Panc1 (cell line): Measurements from ENCODE around the gene ELP1. TPM values are rescaled to one million over a fixed set of nuclear protein-coding genes. Genes with fewer than 3 reads are reported as not detected.

ENCODE experiments used
- ATAC-seq: fragments of 200-7000 bp; cut with Tn5 transposase; 2 replicates; pipeline ENCODE4 v1.9.1; 2020; ENCODE audit warnings: mild to moderate bottlenecking, moderate library complexity
- BruUV-seq: library from RNA; stranded (reverse); fragments of 400-500 nt; replicated peaks from 2 replicates; lab custom pipeline; 2021; lab: Mats Ljungman, UMichigan
- CTCF ChIA-PET: fragments of 300-600 bp; sonication (Branson Sonifier 250); formaldehyde crosslinking; loops from one replicate; lab custom pipeline; 2022; ENCODE audit warnings: antibody characterized with exemption; lab: Charles Lee
- POLR2A ChIA-PET: fragments of 300-600 bp; sonication (Branson Sonifier 250); formaldehyde crosslinking; loops from one replicate; lab custom pipeline; 2022; ENCODE audit warnings: antibody characterized with exemption; lab: Charles Lee
- DNase-seq: peaks from one replicate; pipeline ENCODE4 v3.0.0-alpha.2; 2010; ENCODE audit warnings: low read depth, low spot score
- H3K27ac ChIP-seq: 2 replicates; pipeline ENCODE4 v1.5.1; 2011; ENCODE audit warnings: mild to moderate bottlenecking, low read length, inconsistent platforms
- H3K27me3 ChIP-seq: fragments of 200-500 bp; sonication (Bioruptor generic); 2 replicates; pipeline ENCODE4 v1.6.0; 2014; ENCODE audit warnings: low read length, inconsistent platforms; ENCODE audit not compliant: control insufficient read depth, insufficient read depth
- H3K36me3 ChIP-seq: fragments of 200-500 bp; sonication (Bioruptor generic); 2 replicates; pipeline ENCODE4 v1.5.1; 2014; ENCODE audit warnings: inconsistent platforms, mild to moderate bottlenecking, low read length, moderate library complexity; ENCODE audit not compliant: control insufficient read depth, insufficient read depth
- H3K4me1 ChIP-seq: 2 replicates; pipeline ENCODE4 v1.5.1; 2011; ENCODE audit warnings: inconsistent platforms, mild to moderate bottlenecking, low read length, moderate library complexity; ENCODE audit not compliant: control insufficient read depth, insufficient read depth
- H3K4me3 ChIP-seq, 2 experiments: 2 replicates each; pipeline ENCODE4 v1.5.1; 2011 to 2012; ENCODE audit warnings: low read depth in 2 of 2, low read length in 2 of 2, mild to moderate bottlenecking in 2 of 2, inconsistent platforms in 1 of 2, moderate library complexity in 1 of 2
- H3K9me3 ChIP-seq: fragments of 200-500 bp; sonication (Bioruptor generic); 2 replicates; pipeline ENCODE4 v1.5.1; 2014; ENCODE audit warnings: low read depth, mild to moderate bottlenecking, inconsistent platforms, low read length, moderate library complexity; ENCODE audit not compliant: control insufficient read depth, insufficient read depth
- POLR2AphosphoS5 ChIP-seq: IDR thresholded peaks from 2 replicates; pipeline ENCODE4 v1.6.1; 2012; ENCODE audit warnings: mild to moderate bottlenecking, low read depth, low read length, moderate library complexity
- SIN3A ChIP-seq: IDR thresholded peaks from 2 replicates; pipeline ENCODE4 v1.6.1; 2012; ENCODE audit warnings: low read depth, mild to moderate bottlenecking, low read length, moderate library complexity, borderline replicate concordance; ENCODE audit not compliant: insufficient read depth
- TCF7L2 ChIP-seq: IDR thresholded peaks from 2 replicates; pipeline ENCODE4 v1.6.1; 2011; ENCODE audit warnings: mild to moderate bottlenecking, low read depth, low read length, inconsistent platforms
- in situ Hi-C: cut with HindIII; loops from 2 replicates; pipeline ENCODE4 v1.10.0; 2016; ENCODE audit warnings: low sequenced_read_pairs, low pct_unique_long_range_greater_than_20kb
- intact Hi-C: fragments of 100-400 bp; cut with micrococcal nuclease; formaldehyde crosslinking; loops from one replicate; pipeline ENCODE4 v1.10.0; 2022; ENCODE audit not compliant: unreplicated experiment
- total RNA-seq: library from RNA; stranded (reverse); gene quantifications from one replicate; pipeline ENCODE4 v1.2.1, GENCODE V29; 2021; ENCODE audit not compliant: unreplicated experiment
- TF ChIP-seq, protein P1 (sequence below), 2 experiments: IDR thresholded peaks; 2 replicates each; pipeline ENCODE4 v1.6.1; 2011 to 2012; ENCODE audit warnings: low read depth in 2 of 2, control low read depth in 1 of 2, low read length in 1 of 2, mild to moderate bottlenecking in 1 of 2, moderate library complexity in 1 of 2; ENCODE audit not compliant: insufficient read depth in 1 of 2
- TF ChIP-seq, protein P2 (sequence below): fragments of 450-650 bp; IDR thresholded peaks from 2 replicates; pipeline ENCODE4 v1.5.1; 2017; ENCODE audit warnings: mild to moderate bottlenecking

The ELP1 gene
- total RNA-seq, 1 experiment from 2014 or later, result 17.1 TPM

DNA sequence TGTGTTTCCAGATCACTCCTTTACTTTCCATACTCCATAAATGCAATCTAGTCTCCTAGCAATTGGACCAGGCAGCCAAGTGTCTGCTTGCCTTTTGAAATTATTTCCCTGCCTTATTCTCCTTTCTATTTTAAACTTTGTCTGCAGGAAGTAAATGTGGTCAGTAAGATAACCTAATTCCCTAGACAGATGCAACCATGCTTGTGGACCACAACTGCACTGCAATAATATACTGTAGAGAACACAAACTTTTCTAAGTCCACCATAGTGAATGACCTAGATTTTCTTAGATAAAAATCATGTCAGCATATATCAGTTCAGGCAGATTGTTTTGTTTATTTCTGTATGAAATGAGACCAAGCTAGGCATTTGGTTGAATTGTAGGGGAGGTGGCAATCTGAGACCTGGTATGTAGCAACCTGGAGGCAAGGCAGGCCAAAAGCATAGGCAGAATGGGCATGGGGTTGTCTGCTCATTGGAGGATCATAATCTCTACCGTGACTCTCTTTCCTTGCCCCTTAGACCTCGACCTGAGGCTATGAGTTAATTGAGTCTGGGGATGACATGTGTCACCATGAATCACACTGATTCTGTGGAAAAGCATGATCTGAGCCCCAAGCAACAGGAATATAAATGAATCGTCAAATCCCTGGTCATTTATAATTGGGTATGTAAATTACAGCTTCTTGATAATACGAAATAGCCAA, 98.8 kb downstream of the ELP1 start:
- Histone ChIP-seq H3K27me3 (no peaks in the 10 kb centered on the region), H3K27ac (no peak overlapping the region), H3K36me3 (no peaks in the 10 kb centered on the region), H3K4me1 (no peaks in the 10 kb centered on the region), H3K9me3 (no peaks in the 10 kb centered on the region), H3K4me3 (no peak overlapping the region)
- BruUV-seq, result no TSS peak
- CTCF ChIA-PET, result no interaction called here
- no peak for TF ChIP-seq POLR2AphosphoS5
- TF ChIP-seq TCF7L2, result no peak
- TF ChIP-seq SIN3A, result no peak
- TF ChIP-seq, protein P1, sequence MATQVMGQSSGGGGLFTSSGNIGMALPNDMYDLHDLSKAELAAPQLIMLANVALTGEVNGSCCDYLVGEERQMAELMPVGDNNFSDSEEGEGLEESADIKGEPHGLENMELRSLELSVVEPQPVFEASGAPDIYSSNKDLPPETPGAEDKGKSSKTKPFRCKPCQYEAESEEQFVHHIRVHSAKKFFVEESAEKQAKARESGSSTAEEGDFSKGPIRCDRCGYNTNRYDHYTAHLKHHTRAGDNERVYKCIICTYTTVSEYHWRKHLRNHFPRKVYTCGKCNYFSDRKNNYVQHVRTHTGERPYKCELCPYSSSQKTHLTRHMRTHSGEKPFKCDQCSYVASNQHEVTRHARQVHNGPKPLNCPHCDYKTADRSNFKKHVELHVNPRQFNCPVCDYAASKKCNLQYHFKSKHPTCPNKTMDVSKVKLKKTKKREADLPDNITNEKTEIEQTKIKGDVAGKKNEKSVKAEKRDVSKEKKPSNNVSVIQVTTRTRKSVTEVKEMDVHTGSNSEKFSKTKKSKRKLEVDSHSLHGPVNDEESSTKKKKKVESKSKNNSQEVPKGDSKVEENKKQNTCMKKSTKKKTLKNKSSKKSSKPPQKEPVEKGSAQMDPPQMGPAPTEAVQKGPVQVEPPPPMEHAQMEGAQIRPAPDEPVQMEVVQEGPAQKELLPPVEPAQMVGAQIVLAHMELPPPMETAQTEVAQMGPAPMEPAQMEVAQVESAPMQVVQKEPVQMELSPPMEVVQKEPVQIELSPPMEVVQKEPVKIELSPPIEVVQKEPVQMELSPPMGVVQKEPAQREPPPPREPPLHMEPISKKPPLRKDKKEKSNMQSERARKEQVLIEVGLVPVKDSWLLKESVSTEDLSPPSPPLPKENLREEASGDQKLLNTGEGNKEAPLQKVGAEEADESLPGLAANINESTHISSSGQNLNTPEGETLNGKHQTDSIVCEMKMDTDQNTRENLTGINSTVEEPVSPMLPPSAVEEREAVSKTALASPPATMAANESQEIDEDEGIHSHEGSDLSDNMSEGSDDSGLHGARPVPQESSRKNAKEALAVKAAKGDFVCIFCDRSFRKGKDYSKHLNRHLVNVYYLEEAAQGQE (IDR thresholded peaks at IDR 0.05; ENCODE audit: insufficient read depth in 1 of 2, low read depth in 2 of 2, low read length in 1 of 2), result no peak
- TF ChIP-seq, protein P2, sequence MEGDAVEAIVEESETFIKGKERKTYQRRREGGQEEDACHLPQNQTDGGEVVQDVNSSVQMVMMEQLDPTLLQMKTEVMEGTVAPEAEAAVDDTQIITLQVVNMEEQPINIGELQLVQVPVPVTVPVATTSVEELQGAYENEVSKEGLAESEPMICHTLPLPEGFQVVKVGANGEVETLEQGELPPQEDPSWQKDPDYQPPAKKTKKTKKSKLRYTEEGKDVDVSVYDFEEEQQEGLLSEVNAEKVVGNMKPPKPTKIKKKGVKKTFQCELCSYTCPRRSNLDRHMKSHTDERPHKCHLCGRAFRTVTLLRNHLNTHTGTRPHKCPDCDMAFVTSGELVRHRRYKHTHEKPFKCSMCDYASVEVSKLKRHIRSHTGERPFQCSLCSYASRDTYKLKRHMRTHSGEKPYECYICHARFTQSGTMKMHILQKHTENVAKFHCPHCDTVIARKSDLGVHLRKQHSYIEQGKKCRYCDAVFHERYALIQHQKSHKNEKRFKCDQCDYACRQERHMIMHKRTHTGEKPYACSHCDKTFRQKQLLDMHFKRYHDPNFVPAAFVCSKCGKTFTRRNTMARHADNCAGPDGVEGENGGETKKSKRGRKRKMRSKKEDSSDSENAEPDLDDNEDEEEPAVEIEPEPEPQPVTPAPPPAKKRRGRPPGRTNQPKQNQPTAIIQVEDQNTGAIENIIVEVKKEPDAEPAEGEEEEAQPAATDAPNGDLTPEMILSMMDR, result no peak
- POLR2A ChIA-PET, result no interaction called here
- no peak for ATAC-seq
- DNase-seq, result no peak
- in situ Hi-C loops, result no loop called here
- intact Hi-C loops, result no loop called here

DNA sequence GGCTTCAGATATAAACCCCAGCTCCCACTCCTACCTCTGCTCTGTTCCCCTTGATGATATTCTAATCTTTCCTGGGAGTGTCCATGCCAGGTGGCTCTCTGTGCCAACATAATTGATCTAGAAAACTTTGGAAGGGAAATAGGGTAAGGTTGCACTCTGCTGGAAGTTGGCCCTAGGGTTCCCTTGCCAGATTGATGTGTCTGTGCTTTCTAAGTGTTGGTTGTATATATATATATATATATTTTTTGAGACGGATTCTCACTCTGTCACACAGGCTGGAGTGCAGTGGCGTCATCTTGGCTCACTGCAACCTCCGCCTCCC, 101.8 kb downstream of the ELP1 start:
- in situ Hi-C loops, result no loop called here
- Histone ChIP-seq H3K27me3 (no peaks in the 10 kb centered on the region), H3K4me3 (no peak overlapping the region), H3K27ac (no peak overlapping the region), H3K36me3 (no peaks in the 10 kb centered on the region), H3K9me3 (no peaks in the 10 kb centered on the region), H3K4me1 (no peaks in the 10 kb centered on the region)
- ChIA-PET POLR2A (no interaction called here), CTCF (no interaction called here)
- no peak for ATAC-seq
- no peak for DNase-seq
- intact Hi-C loops, result no loop called here
- TF ChIP-seq SIN3A (no peak), TCF7L2 (no peak), POLR2AphosphoS5 (no peak)
- TF ChIP-seq, protein P2, result no peak
- TF ChIP-seq, protein P1 (IDR thresholded peaks at IDR 0.05; ENCODE audit: insufficient read depth in 1 of 2, low read depth in 2 of 2, low read length in 1 of 2), result no peak
- BruUV-seq, result no TSS peak
